HCT116 (cell line): Measurements from ENCODE around the gene ALAS1. TPM values are rescaled to one million over a fixed set of nuclear protein-coding genes. Genes with fewer than 3 reads are reported as not detected.

Experiments
- ATAC-seq: fragments of 200-7000 bp; cut with Tn5 transposase; 2 replicates; pipeline ENCODE4 v1.9.1; 2020; ENCODE audit warnings: mild to moderate bottlenecking, moderate library complexity
- BruUV-seq: library from RNA; stranded (reverse); fragments of 400-500 nt; replicated peaks from 2 replicates; lab custom pipeline; 2021; lab: Mats Ljungman, UMichigan
- CTCF ChIA-PET: fragments of 300-600 bp; sonication (Branson Sonifier 250); formaldehyde crosslinking; loops from one replicate; lab custom pipeline; 2021; ENCODE audit warnings: antibody characterized with exemption; lab: Charles Lee
- POLR2A ChIA-PET: fragments of 300-600, 350-600 bp; sonication (Branson Sonifier 250); formaldehyde crosslinking; loops from one replicate; lab custom pipeline; 2021; ENCODE audit warnings: antibody characterized with exemption; lab: Charles Lee
- RAD21 ChIA-PET, 2 experiments: fragments of 300-600 bp; sonication (Branson Sonifier 250); formaldehyde crosslinking; loops; one replicate each; lab custom pipeline; 2023; ENCODE audit warnings: low total read pairs in 2 of 2; ENCODE audit not compliant: uncharacterized antibody in 2 of 2, unreplicated experiment in 2 of 2, low non-redundant PET in 1 of 2; lab: Charles Lee
- DNase-seq: peaks from one replicate; pipeline ENCODE4 v3.0.0-alpha.2; 2010; ENCODE audit warnings: low read depth, low spot score
- H2AFZ ChIP-seq: fragments of 200-600 bp; shearing (Covaris generic), sonication (generic); 2 replicates; pipeline ENCODE4 v1.6.1; 2017; ENCODE audit warnings: low read depth, mixed run types, mixed read lengths, antibody characterized with exemption, low read length; ENCODE audit not compliant: poor library complexity, severe bottlenecking
- H3K27ac ChIP-seq: 2 replicates; pipeline ENCODE4 v1.5.1; 2012; ENCODE audit warnings: low read depth, low read length
- H3K27me3 ChIP-seq: fragments of 200-600 bp; sonication (generic); 2 replicates; pipeline ENCODE4 v1.6.1; 2016; ENCODE audit warnings: mixed run types, low read length, mixed read lengths; ENCODE audit not compliant: insufficient read depth
- H3K36me3 ChIP-seq, 2 experiments: fragments of 200-500 bp in 1 of 2; fragments of 200-600 bp in 1 of 2; sonication (Bioruptor generic) in 1 of 2; sonication (generic) in 1 of 2; 2 replicates each; pipeline versions ENCODE4 v1.5.1 to v1.6.1; 2014 to 2016; ENCODE audit warnings: low read length in 2 of 2, inconsistent platforms in 1 of 2, mixed read lengths in 1 of 2, mixed run types in 1 of 2; ENCODE audit not compliant: insufficient read depth in 2 of 2, control insufficient read depth in 1 of 2
- H3K4me1 ChIP-seq, 2 experiments: fragments of 200-600 bp in 1 of 2; sonication (generic) in 1 of 2; 2 replicates each; pipeline versions ENCODE4 v1.5.1 to v1.6.1; 2012 to 2017; ENCODE audit warnings: low read length in 2 of 2, inconsistent platforms in 1 of 2, mild to moderate bottlenecking in 1 of 2, mixed read lengths in 1 of 2, mixed run types in 1 of 2, moderate library complexity in 1 of 2; ENCODE audit not compliant: insufficient read depth in 2 of 2, control insufficient read depth in 1 of 2
- H3K4me2 ChIP-seq: fragments of 200-600 bp; sonication (generic); 2 replicates; pipeline ENCODE4 v1.6.1; 2017; ENCODE audit warnings: mixed run types, low read length, mixed read lengths
- H3K4me3 ChIP-seq, 2 experiments: fragments of 200-600 bp in 1 of 2; sonication (generic) in 1 of 2; replicated peaks in 1 of 2; 2 replicates each; pipeline ENCODE4 v1.5.1; 2011 to 2016; ENCODE audit warnings: low read length in 2 of 2, control low read depth in 1 of 2, low read depth in 1 of 2, mild to moderate bottlenecking in 1 of 2, mixed read lengths in 1 of 2, mixed run types in 1 of 2
- H3K79me2 ChIP-seq: fragments of 200-600 bp; sonication (generic); 2 replicates; pipeline ENCODE4 v1.6.1; 2017; ENCODE audit warnings: mild to moderate bottlenecking, mixed run types, low read length, moderate library complexity, mixed read lengths; ENCODE audit not compliant: insufficient read depth
- H3K9ac ChIP-seq: fragments of 200-600 bp; sonication (generic); 2 replicates; pipeline ENCODE4 v1.6.1; 2016; ENCODE audit warnings: low read length, mixed read lengths
- H3K9me2 ChIP-seq: fragments of 200-600 bp; sonication (generic), shearing (Covaris generic); 2 replicates; pipeline ENCODE4 v1.6.1; 2017; ENCODE audit warnings: mixed run types, mild to moderate bottlenecking, moderate library complexity; ENCODE audit not compliant: insufficient read depth
- H3K9me3 ChIP-seq, 2 experiments: fragments of 200-500 bp in 1 of 2; fragments of 200-600 bp in 1 of 2; sonication (Bioruptor generic) in 1 of 2; sonication (generic) in 1 of 2; 2 replicates each; pipeline ENCODE4 v1.6.1; 2014 to 2017; ENCODE audit warnings: low read length in 2 of 2, mixed read lengths in 2 of 2, inconsistent platforms in 1 of 2, low read depth in 1 of 2, mild to moderate bottlenecking in 1 of 2, mixed run types in 1 of 2, moderate library complexity in 1 of 2; ENCODE audit not compliant: control insufficient read depth in 1 of 2, insufficient read depth in 1 of 2
- H4K20me1 ChIP-seq: fragments of 200-600 bp; sonication (generic), shearing (Covaris generic); 2 replicates; pipeline ENCODE4 v1.6.1; 2017; ENCODE audit warnings: mixed run types, mild to moderate bottlenecking, moderate library complexity; ENCODE audit not compliant: insufficient read depth
- CBX3 ChIP-seq: IDR thresholded peaks from 2 replicates; pipeline ENCODE4 v1.6.1; 2012; ENCODE audit warnings: low read depth
- CEBPB ChIP-seq: IDR thresholded peaks from 2 replicates; pipeline ENCODE4 v1.6.1; 2012; ENCODE audit warnings: low read depth
- EGR1 ChIP-seq: IDR thresholded peaks from 2 replicates; pipeline ENCODE4 v1.6.1; 2012; ENCODE audit warnings: low read depth
- EZH2 ChIP-seq: fragments of 200-600 bp; sonication (generic); IDR thresholded peaks from 2 replicates; pipeline ENCODE4 v1.6.1; 2017; ENCODE audit warnings: antibody characterized with exemption, mixed run types
- FOSL1 ChIP-seq: IDR thresholded peaks from 2 replicates; pipeline ENCODE4 v1.6.1; 2012; ENCODE audit warnings: low read depth
- POLR2AphosphoS5 ChIP-seq: IDR thresholded peaks from 2 replicates; pipeline ENCODE4 v1.6.1; 2011; ENCODE audit warnings: mild to moderate bottlenecking, low read depth, low read length, moderate library complexity
- SRF ChIP-seq: IDR thresholded peaks from 2 replicates; pipeline ENCODE4 v1.6.1; 2012; ENCODE audit warnings: low read depth
- ZFX ChIP-seq: fragments of 450-650 bp; IDR thresholded peaks from 2 replicates; pipeline ENCODE4 v1.6.1; 2017
- ZNF274 ChIP-seq: fragments of 200-500 bp; sonication (Bioruptor generic); IDR thresholded peaks from 2 replicates; pipeline ENCODE4 v1.6.1; 2014; ENCODE audit warnings: mild to moderate bottlenecking, low read depth, low read length, inconsistent platforms
- intact Hi-C: fragments of 100-400 bp; cut with micrococcal nuclease; formaldehyde crosslinking; loops from 2 replicates; pipeline ENCODE4 v1.10.0; 2022
- total RNA-seq: library from RNA; stranded (reverse); gene quantifications from one replicate; pipeline ENCODE4 v1.2.1, GENCODE V29; 2021; ENCODE audit not compliant: unreplicated experiment
- TF ChIP-seq, protein P1 (sequence below): IDR thresholded peaks from 2 replicates; pipeline ENCODE4 v1.6.1; 2011; ENCODE audit warnings: mild to moderate bottlenecking, low read length, moderate library complexity; ENCODE audit not compliant: insufficient replicate concordance; ENCODE audit errors: extremely low read depth
- TF ChIP-seq, protein P2 (sequence below): IDR thresholded peaks from 2 replicates; pipeline ENCODE4 v1.6.1; 2012

Gene ALAS1
- total RNA-seq, 1 experiment from 2014 or later: 74.0 TPM

DNA sequence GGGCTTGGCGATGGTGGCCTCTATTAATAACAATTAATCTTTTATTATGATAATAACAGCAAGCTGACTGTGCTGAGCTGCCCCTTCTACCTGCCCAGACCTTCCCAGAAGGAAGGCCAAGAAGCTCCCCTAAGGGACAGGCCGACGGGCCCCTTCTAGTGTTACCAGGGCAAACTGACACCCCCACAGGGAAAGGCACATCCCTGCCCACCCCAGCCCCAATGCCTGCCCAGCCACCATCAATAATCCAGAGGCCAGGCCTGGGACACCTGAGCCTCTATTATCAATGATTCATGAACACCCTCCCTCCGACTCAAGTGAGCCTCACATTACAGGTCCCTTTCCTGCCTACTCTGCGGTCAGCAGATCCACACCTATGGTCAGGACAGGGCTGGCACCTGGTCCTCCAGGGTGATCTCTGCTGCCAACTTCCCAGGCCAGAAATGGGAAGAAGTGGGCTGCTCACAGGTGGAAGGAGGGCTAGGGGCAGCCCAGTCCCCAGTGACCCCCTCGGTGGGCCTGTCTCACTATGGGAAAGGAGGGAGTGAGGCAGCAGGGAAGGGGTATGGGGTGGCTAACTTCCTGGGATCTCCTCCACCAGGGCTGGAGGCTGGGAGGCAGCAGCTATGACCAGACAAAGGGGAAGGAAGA, 39.2 kb downstream of the ALAS1 start (continued):
- TF ChIP-seq, protein P1, sequence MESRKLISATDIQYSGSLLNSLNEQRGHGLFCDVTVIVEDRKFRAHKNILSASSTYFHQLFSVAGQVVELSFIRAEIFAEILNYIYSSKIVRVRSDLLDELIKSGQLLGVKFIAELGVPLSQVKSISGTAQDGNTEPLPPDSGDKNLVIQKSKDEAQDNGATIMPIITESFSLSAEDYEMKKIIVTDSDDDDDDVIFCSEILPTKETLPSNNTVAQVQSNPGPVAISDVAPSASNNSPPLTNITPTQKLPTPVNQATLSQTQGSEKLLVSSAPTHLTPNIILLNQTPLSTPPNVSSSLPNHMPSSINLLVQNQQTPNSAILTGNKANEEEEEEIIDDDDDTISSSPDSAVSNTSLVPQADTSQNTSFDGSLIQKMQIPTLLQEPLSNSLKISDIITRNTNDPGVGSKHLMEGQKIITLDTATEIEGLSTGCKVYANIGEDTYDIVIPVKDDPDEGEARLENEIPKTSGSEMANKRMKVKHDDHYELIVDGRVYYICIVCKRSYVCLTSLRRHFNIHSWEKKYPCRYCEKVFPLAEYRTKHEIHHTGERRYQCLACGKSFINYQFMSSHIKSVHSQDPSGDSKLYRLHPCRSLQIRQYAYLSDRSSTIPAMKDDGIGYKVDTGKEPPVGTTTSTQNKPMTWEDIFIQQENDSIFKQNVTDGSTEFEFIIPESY: no peak
- TF ChIP-seq EGR1: no peak
- no peak for TF ChIP-seq FOSL1
- TF ChIP-seq CBX3: no peak
- TF ChIP-seq EZH2: no peak
- no peak for TF ChIP-seq ZNF274
- TF ChIP-seq SRF: no peak
- TF ChIP-seq CEBPB: no peak
- TF ChIP-seq, protein P2, sequence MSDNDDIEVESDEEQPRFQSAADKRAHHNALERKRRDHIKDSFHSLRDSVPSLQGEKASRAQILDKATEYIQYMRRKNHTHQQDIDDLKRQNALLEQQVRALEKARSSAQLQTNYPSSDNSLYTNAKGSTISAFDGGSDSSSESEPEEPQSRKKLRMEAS: no peak

DNA sequence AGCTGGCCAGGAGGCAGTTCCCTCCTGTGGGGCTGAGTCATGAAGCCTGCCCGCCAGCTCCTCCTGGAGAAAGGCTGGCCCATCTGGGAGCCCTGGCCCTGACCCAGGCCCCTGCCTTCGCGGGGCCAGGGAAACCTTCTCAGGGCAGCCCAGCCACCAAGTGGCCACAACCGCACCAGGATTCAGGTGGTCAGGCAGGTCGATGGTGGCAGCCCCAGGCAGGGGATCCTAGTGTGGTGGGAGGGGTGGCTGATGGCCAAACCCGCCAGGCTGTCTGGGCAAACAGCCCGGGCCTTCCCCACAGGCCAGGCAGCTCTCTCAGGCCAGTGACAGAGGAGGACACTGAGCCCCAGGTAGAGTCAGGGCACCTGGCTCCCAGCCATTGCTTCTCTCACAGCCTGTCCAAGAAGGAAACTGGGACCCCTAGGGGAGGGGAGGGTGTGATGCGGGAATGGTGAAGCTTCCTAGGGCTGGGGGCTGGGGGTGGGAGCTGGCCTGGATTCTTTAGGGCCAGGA, 39.8 kb downstream of the ALAS1 start:
- H2AFZ ChIP-seq: no peak overlapping the region
- ChIA-PET POLR2A (interaction anchor here (0.6 to 2.6 kb wide), 9 partner anchors 11 to 191 kb away, joined by 3 to 11 read pairs (median 4); partner anchors contain the start of gene WDR82), RAD21 (interaction anchor here (0.7 to 1.3 kb wide), 2 partner anchors 21 to 84 kb away, joined by 3 read pairs; partner anchors contain the start of gene POC1A (in 1 of the 2)), CTCF (interaction anchor here (0.9 to 3.1 kb wide), 5 partner anchors 17 to 236 kb away, joined by 4 to 18 read pairs (median 5); no protein-coding TSS in a partner anchor)
- peak overlapping the region; percentile 87 to 93 for H3K4me3 ChIP-seq
- H3K79me2 ChIP-seq: peaks cover 29% of the 10 kb centered on the region
- H3K9me2 ChIP-seq: no peaks in the 10 kb centered on the region
- BruUV-seq: no TSS peak
- H4K20me1 ChIP-seq: no peaks in the 10 kb centered on the region
- peak overlapping the region; percentile 87 for H3K9ac ChIP-seq
- intact Hi-C loops: loop anchor here (2.0 kb wide), 1 partner anchor 39 kb away; no protein-coding TSS in a partner anchor
- H3K4me1 ChIP-seq: peaks cover 33 to 41% of the 10 kb centered on the region in 2 experiments
- no peaks in the 10 kb centered on the region for H3K27me3 ChIP-seq
- peak overlapping the region; percentile 84 for H3K4me2 ChIP-seq
- H3K36me3 ChIP-seq: no peaks in the 10 kb centered on the region; a peak in 1 of 4 replicates
- H3K9me3 ChIP-seq: no peaks in the 10 kb centered on the region
- peak overlapping the region; percentile 98 for H3K27ac ChIP-seq
- peak; percentile 15; the same call in 1 of the 2 replicates for TF ChIP-seq POLR2AphosphoS5
- no peak for TF ChIP-seq CEBPB
- TF ChIP-seq ZFX: 0 out of 2 replicates have a peak, but pooled peaks have one; percentile 22
- ATAC-seq (peak; percentile 62), DNase-seq (peak; percentile 51)
